IMR-90 (cell line): ENCODE measurements around the gene MYO1A. TPM values are rescaled to one million over a fixed set of nuclear protein-coding genes. Genes with fewer than 3 reads are reported as not detected.

ENCODE experiments used
- ATAC-seq: fragments of 200-7000 bp; cut with Tn5 transposase; 2 replicates; pipeline ENCODE4 v1.9.1; 2020; ENCODE audit warnings: low read depth, mild to moderate bottlenecking, moderate library complexity
- BruUV-seq: library from RNA; stranded (reverse); fragments of 400-500 nt; replicated peaks from 2 replicates; lab custom pipeline; 2021; lab: Mats Ljungman, UMichigan
- CTCF ChIA-PET: fragments of 300-600 bp; formaldehyde crosslinking; extraction: SDS; loops from one replicate; lab custom pipeline; 2021; ENCODE audit warnings: antibody characterized with exemption; lab: Yijun Ruan, JAX
- POLR2A ChIA-PET: fragments of 300-600 bp; sonication (Branson Sonifier 250); formaldehyde crosslinking; loops from one replicate; lab custom pipeline; 2022; ENCODE audit warnings: antibody characterized with exemption; ENCODE audit not compliant: unreplicated experiment; lab: Charles Lee
- DNase-seq: peaks from one replicate; pipeline ENCODE4 v3.0.0; 2013
- H2AFZ ChIP-seq: replicated peaks from 2 replicates; pipeline ENCODE3; 2013; ENCODE audit warnings: low read length, mild to moderate bottlenecking; ENCODE audit not compliant: poor library complexity
- H2AK5ac ChIP-seq: 2 replicates; pipeline ENCODE4 v1.6.1; 2013; ENCODE audit warnings: low read depth, low read length, inconsistent platforms
- H2AK9ac ChIP-seq: replicated peaks from 2 replicates; pipeline ENCODE3; 2013; ENCODE audit warnings: mild to moderate bottlenecking, low read depth, low read length, moderate library complexity; ENCODE audit not compliant: poor library complexity
- H2BK120ac ChIP-seq: 2 replicates; pipeline ENCODE4 v1.6.1; 2013; ENCODE audit warnings: low read depth, low read length, inconsistent platforms
- H2BK15ac ChIP-seq: 3 replicates; pipeline ENCODE4 v1.6.1; 2013; ENCODE audit warnings: low read depth, low read length, inconsistent platforms
- H2BK20ac ChIP-seq: 2 replicates; pipeline ENCODE4 v1.6.1; 2013; ENCODE audit warnings: low read depth, mild to moderate bottlenecking, inconsistent platforms, low read length, moderate library complexity
- H2BK5ac ChIP-seq: 2 replicates; pipeline ENCODE4 v1.6.1; 2013; ENCODE audit warnings: mild to moderate bottlenecking, low read depth, low read length, inconsistent platforms; ENCODE audit not compliant: poor library complexity, severe bottlenecking
- H3K14ac ChIP-seq: replicated peaks from 2 replicates; pipeline ENCODE4 v1.6.1; 2013; ENCODE audit warnings: low read depth, low read length, inconsistent platforms
- H3K18ac ChIP-seq: 2 replicates; pipeline ENCODE4 v1.6.1; 2013; ENCODE audit warnings: low read depth, low read length, control low read depth
- H3K23ac ChIP-seq: 2 replicates; pipeline ENCODE4 v1.6.1; 2013; ENCODE audit warnings: low read depth, low read length, inconsistent platforms
- H3K27ac ChIP-seq: 2 replicates; pipeline ENCODE4 v1.5.1; 2013; ENCODE audit warnings: mild to moderate bottlenecking, control low read depth, low read length; ENCODE audit not compliant: insufficient read depth
- H3K27me3 ChIP-seq: 2 replicates; pipeline ENCODE4 v1.6.1; 2013; ENCODE audit warnings: low read length; ENCODE audit not compliant: control insufficient read depth, insufficient read depth
- H3K36me3 ChIP-seq: 2 replicates; pipeline ENCODE4 v1.6.1; 2013; ENCODE audit warnings: low read length, mixed read lengths; ENCODE audit not compliant: control insufficient read depth, insufficient read depth
- H3K4ac ChIP-seq: 2 replicates; pipeline ENCODE4 v1.6.1; 2013; ENCODE audit warnings: low read depth, low read length, inconsistent platforms
- H3K4me1 ChIP-seq: 2 replicates; pipeline ENCODE4 v1.6.1; 2013; ENCODE audit warnings: low read length, mixed read lengths; ENCODE audit not compliant: control insufficient read depth, insufficient read depth
- H3K4me2 ChIP-seq: 2 replicates; pipeline ENCODE4 v1.6.1; 2013; ENCODE audit warnings: low read depth, mild to moderate bottlenecking, control low read depth, low read length, moderate library complexity
- H3K4me3 ChIP-seq: 2 replicates; pipeline ENCODE4 v1.5.1; 2013; ENCODE audit warnings: low read depth, mild to moderate bottlenecking, control low read depth, low read length, moderate library complexity; ENCODE audit not compliant: insufficient read depth
- H3K56ac ChIP-seq: 2 replicates; pipeline ENCODE4 v1.6.1; 2013; ENCODE audit warnings: low read length, inconsistent platforms; ENCODE audit not compliant: insufficient read depth; ENCODE audit errors: extremely low read depth
- H3K79me1 ChIP-seq, 2 experiments: 2 replicates each; pipeline ENCODE4 v1.6.1; 2013; ENCODE audit warnings: low read length in 2 of 2, inconsistent platforms in 1 of 2, low read depth in 1 of 2
- H3K9ac ChIP-seq: 2 replicates; pipeline ENCODE4 v1.6.1; 2013; ENCODE audit warnings: low read depth, low read length, control low read depth
- H3K9me1 ChIP-seq: 2 replicates; pipeline ENCODE4 v1.6.1; 2013; ENCODE audit warnings: low read length, inconsistent platforms; ENCODE audit not compliant: insufficient read depth
- H3K9me3 ChIP-seq: 2 replicates; pipeline ENCODE4 v1.6.1; 2013; ENCODE audit warnings: low read length; ENCODE audit not compliant: control insufficient read depth, insufficient read depth
- H4K20me1 ChIP-seq: 2 replicates; pipeline ENCODE4 v1.6.1; 2013; ENCODE audit warnings: low read length, inconsistent platforms; ENCODE audit not compliant: insufficient read depth
- H4K5ac ChIP-seq: 2 replicates; pipeline ENCODE4 v1.6.1; 2013; ENCODE audit warnings: mild to moderate bottlenecking, low read depth, low read length, control low read depth
- H4K8ac ChIP-seq, 2 experiments: 2 replicates each; pipeline ENCODE4 v1.6.1; 2013; ENCODE audit warnings: low read depth in 2 of 2, low read length in 2 of 2, control low read depth in 1 of 2, inconsistent platforms in 1 of 2
- H4K91ac ChIP-seq: 2 replicates; pipeline ENCODE4 v1.6.1; 2013; ENCODE audit warnings: low read depth, low read length, inconsistent platforms; ENCODE audit not compliant: insufficient read depth
- BHLHE40 ChIP-seq: fragments of 150-350 bp; IDR thresholded peaks from 2 replicates; pipeline ENCODE4 v1.6.1; 2016; ENCODE audit warnings: mild to moderate bottlenecking, low read depth, low read length
- CEBPB ChIP-seq: IDR thresholded peaks from 2 replicates; pipeline ENCODE4 v1.6.1; 2012; ENCODE audit warnings: low read depth, low read length, improper control_type of control experiment
- CHD1 ChIP-seq: IDR thresholded peaks from 2 replicates; pipeline ENCODE4 v1.6.1; 2012; ENCODE audit warnings: low read depth, low read length, improper control_type of control experiment
- CTCF ChIP-seq: conservative IDR thresholded peaks from 2 replicates; pipeline ENCODE4 v1.5.1; 2012; ENCODE audit warnings: mild to moderate bottlenecking, low read depth, low read length, improper control_type of control experiment
- ELK1 ChIP-seq: fragments of 150-350 bp; IDR thresholded peaks from 2 replicates; pipeline ENCODE4 v1.6.1; 2016; ENCODE audit warnings: low read depth, mild to moderate bottlenecking, low read length, moderate library complexity, borderline replicate concordance
- FOS ChIP-seq: fragments of 150-350 bp; IDR thresholded peaks from 2 replicates; pipeline ENCODE4 v1.6.1; 2016; ENCODE audit warnings: low read depth, low read length
- MAFK ChIP-seq: IDR thresholded peaks from 2 replicates; pipeline ENCODE4 v1.6.1; 2012; ENCODE audit warnings: low read depth, low read length, improper control_type of control experiment
- MAZ ChIP-seq: IDR thresholded peaks from 2 replicates; pipeline ENCODE4 v1.6.1; 2012; ENCODE audit warnings: low read depth, mild to moderate bottlenecking, low read length, improper control_type of control experiment, moderate library complexity, borderline replicate concordance
- MXI1 ChIP-seq: IDR thresholded peaks from 2 replicates; pipeline ENCODE4 v1.6.1; 2012; ENCODE audit warnings: low read depth, mild to moderate bottlenecking, low read length, moderate library complexity, borderline replicate concordance
- NFE2L2 ChIP-seq: fragments of 150-350 bp; IDR thresholded peaks from 2 replicates; pipeline ENCODE4 v1.6.1; 2016; ENCODE audit warnings: low read depth, mild to moderate bottlenecking, low read length
- POLR2A ChIP-seq: IDR thresholded peaks from 2 replicates; pipeline ENCODE4 v1.6.1; 2012; ENCODE audit warnings: mild to moderate bottlenecking, low read depth, low read length
- RAD21 ChIP-seq: IDR thresholded peaks from 2 replicates; pipeline ENCODE4 v1.6.1; 2012; ENCODE audit warnings: low read length, improper control_type of control experiment
- RCOR1 ChIP-seq: IDR thresholded peaks from 2 replicates; pipeline ENCODE4 v1.6.1; 2012; ENCODE audit warnings: mild to moderate bottlenecking, low read length, improper control_type of control experiment; ENCODE audit not compliant: insufficient replicate concordance
- RFX5 ChIP-seq: IDR thresholded peaks from 2 replicates; pipeline ENCODE4 v1.8.0; 2012; ENCODE audit warnings: low read depth, mild to moderate bottlenecking, low read length, moderate library complexity
- SMC3 ChIP-seq: fragments of 150-350 bp; IDR thresholded peaks from 2 replicates; pipeline ENCODE4 v1.6.1; 2016; ENCODE audit warnings: low read depth, mild to moderate bottlenecking, antibody characterized with exemption, low read length, moderate library complexity
- USF2 ChIP-seq: fragments of 150-350 bp; IDR thresholded peaks from 2 replicates; pipeline ENCODE4 v1.6.1; 2017; ENCODE audit warnings: mild to moderate bottlenecking, antibody characterized with exemption, low read length, low read depth
- WGBS, 2 experiments: methylation state at CpG; one replicate each; pipeline versions ENCODE4 v1.1.5 to v1.1.7; 2013; ENCODE audit warnings: missing lambda C conversion rate in 2 of 2; ENCODE audit not compliant: insufficient read length in 1 of 2; ENCODE audit errors: extremely low coverage in 2 of 2; 5-methylcytosine and 5-hydroxymethylcytosine counted together
- dilution Hi-C: fragments of 300-500 bp; cut with HindIII; formaldehyde crosslinking; loops from one replicate; pipeline ENCODE4 v1.14.3; 2018; ENCODE audit warnings: low sequenced_read_pairs; ENCODE audit not compliant: unreplicated experiment
- in situ Hi-C: fragments of 300-500 bp; cut with MboI; formaldehyde crosslinking; loops from 3 replicates; pipeline ENCODE4 v1.14.3; 2019; ENCODE audit warnings: low sequenced_read_pairs, inconsistent platforms, mixed read lengths
- intact Hi-C: fragments of 100-400 bp; cut with micrococcal nuclease; formaldehyde crosslinking; loops from 2 replicates; pipeline ENCODE4 v1.10.0; 2022
- polyA plus RNA-seq, 3 experiments: library from polyadenylated mRNA; depleted of rRNA; stranded (reverse); fragments of >200 nt; gene quantifications; 2 replicates each; pipeline ENCODE4 v1.2.3, GENCODE V29; 2012; ENCODE audit warnings: low replicate concordance in 1 of 3
- total RNA-seq: library from RNA; depleted of rRNA; stranded (reverse); fragments of >200 nt; gene quantifications from 2 replicates; pipeline ENCODE4 v1.2.3, GENCODE V29; 2012

The MYO1A gene
- total and polyA plus RNA-seq, 2 of the 4 experiments (the other 2 are of a cell fraction) = under 0.01 TPM; not detected in 1

- ChIA-PET CTCF (no interaction called here), POLR2A (no interaction called here)
- H3K14ac ChIP-seq = no peak overlapping the region
- no peak overlapping the region for H2AFZ ChIP-seq
- H3K4me2 ChIP-seq = no peak overlapping the region
- no peaks in the 10 kb centered on the region for H3K36me3 ChIP-seq
- no peak overlapping the region for H3K23ac ChIP-seq
- H3K9ac ChIP-seq = no peak overlapping the region
- no peak overlapping the region for H2BK5ac ChIP-seq
- in situ Hi-C loops = loop anchor here (25.0 kb wide), 1 partner anchor 469 kb away; the partner anchor contains the start of gene RBMS2
- no peak for TF ChIP-seq FOS
- no peak for TF ChIP-seq CEBPB
- no peak for TF ChIP-seq MXI1
- no peak for TF ChIP-seq BHLHE40
- no peak for TF ChIP-seq RFX5
- no peak for TF ChIP-seq SMC3
- TF ChIP-seq RAD21 = no peak
- no peak for TF ChIP-seq POLR2A
- no peak for TF ChIP-seq MAFK
- TF ChIP-seq CTCF = no peak
- TF ChIP-seq USF2 = no peak
- TF ChIP-seq CHD1 = no peak
- TF ChIP-seq NFE2L2 = no peak
- TF ChIP-seq ELK1 = no peak
- TF ChIP-seq RCOR1 = no peak
- no peak for TF ChIP-seq MAZ
- no peak overlapping the region for H2BK15ac ChIP-seq
- BruUV-seq = no TSS peak
- intact Hi-C loops = no loop called here
- no peaks in the 10 kb centered on the region for H4K20me1 ChIP-seq
- H2BK20ac ChIP-seq = no peak overlapping the region
- no peak overlapping the region for H3K4me3 ChIP-seq
- no peak overlapping the region for H2BK120ac ChIP-seq
- DNase-seq = no peak
- no peak overlapping the region for H4K8ac ChIP-seq
- H4K91ac ChIP-seq = no peak overlapping the region
- H3K18ac ChIP-seq = no peak overlapping the region
- H3K9me1 ChIP-seq = no peaks in the 10 kb centered on the region
- H2AK9ac ChIP-seq = no peak overlapping the region
- no CpG with 5 or more reads among the region's 4 CpGs for WGBS, 2 experiments
- ATAC-seq = no peak
- H3K4ac ChIP-seq = no peak overlapping the region
- no peaks in the 10 kb centered on the region for H3K9me3 ChIP-seq
- H3K56ac ChIP-seq = no peak overlapping the region
- H2AK5ac ChIP-seq = no peak overlapping the region
- dilution Hi-C loops = no loop called here
- H3K27ac ChIP-seq = no peak overlapping the region
- no peaks in the 10 kb centered on the region for H3K79me1 ChIP-seq
- H3K27me3 ChIP-seq = peaks cover 6% of the 10 kb centered on the region; the same call in 1 of the 2 replicates
- no peaks in the 10 kb centered on the region for H3K4me1 ChIP-seq
- no peak overlapping the region for H4K5ac ChIP-seq
Observed at GRCh38 chr12:56980941-56981530, 68.9 kb downstream of the MYO1A start.
